Fibroblast of lung (primary cell): ENCODE results near the gene ZNF414. TPM values are rescaled to one million over a fixed set of nuclear protein-coding genes. Genes with fewer than 3 reads are reported as not detected.
A peak's percentile ranks its signal among the peaks of the same experiment; 100 is the strongest.

Experiments used
- DNase-seq, 2 donors: peaks; one replicate each; pipeline versions ENCODE4 v3.0.0 to v3.0.0-alpha.2; 2010; ENCODE audit warnings: low read depth in 2 of 2
- H2AFZ ChIP-seq: 2 replicates; pipeline ENCODE4 v1.5.1; 2012; ENCODE audit warnings: low read length, control low read depth, inconsistent platforms
- H3K27ac ChIP-seq: 2 replicates; pipeline ENCODE4 v1.5.1; 2011; ENCODE audit warnings: low read length, control low read depth; ENCODE audit not compliant: insufficient read depth
- H3K27me3 ChIP-seq: 2 replicates; pipeline ENCODE4 v1.5.1; 2011; ENCODE audit warnings: mild to moderate bottlenecking, low read length; ENCODE audit not compliant: control insufficient read depth, insufficient read depth
- H3K36me3 ChIP-seq: 2 replicates; pipeline ENCODE4 v1.5.1; 2011; ENCODE audit warnings: low read length; ENCODE audit not compliant: control insufficient read depth, insufficient read depth
- H3K4me1 ChIP-seq: 2 replicates; pipeline ENCODE4 v1.5.1; 2011; ENCODE audit warnings: low read length; ENCODE audit not compliant: control insufficient read depth, insufficient read depth; ENCODE audit errors: extremely low read depth
- H3K4me2 ChIP-seq: 2 replicates; pipeline ENCODE4 v1.5.1; 2011; ENCODE audit warnings: low read length, control low read depth; ENCODE audit not compliant: insufficient read depth; ENCODE audit errors: extremely low read depth
- H3K4me3 ChIP-seq, 4 experiments: fragments of 200-600 bp in 1 of 4; sonication (generic) in 1 of 4; replicated peaks in 1 of 4; 2 replicates each; pipeline ENCODE4 v1.5.1; 2011 to 2016; ENCODE audit warnings: low read length in 4 of 4, low read depth in 3 of 4, mild to moderate bottlenecking in 3 of 4, control low read depth in 2 of 4, inconsistent platforms in 1 of 4, mixed read lengths in 1 of 4; ENCODE audit not compliant: insufficient read depth in 1 of 4; ENCODE audit errors: control extremely low read depth in 1 of 4
- H3K79me2 ChIP-seq: 2 replicates; pipeline ENCODE4 v1.5.1; 2012; ENCODE audit warnings: mild to moderate bottlenecking, low read length, inconsistent platforms; ENCODE audit not compliant: control insufficient read depth, insufficient read depth
- H3K9ac ChIP-seq: 2 replicates; pipeline ENCODE4 v1.5.1; 2011; ENCODE audit warnings: mild to moderate bottlenecking, low read length, control low read depth; ENCODE audit not compliant: insufficient read depth
- H3K9me3 ChIP-seq: 2 replicates; pipeline ENCODE4 v1.5.1; 2012; ENCODE audit warnings: low read depth, low read length; ENCODE audit not compliant: control insufficient read depth, insufficient read depth
- H4K20me1 ChIP-seq: 2 replicates; pipeline ENCODE4 v1.5.1; 2011; ENCODE audit warnings: low read length; ENCODE audit not compliant: control insufficient read depth, insufficient read depth; ENCODE audit errors: extremely low read depth
- EZH2 ChIP-seq: IDR thresholded peaks from 2 replicates; pipeline ENCODE4 v1.5.1; 2012; ENCODE audit warnings: low read length, control low read depth, mild to moderate bottlenecking; ENCODE audit errors: missing control alignments
- polyA plus RNA-seq, 2 donors: library from polyadenylated mRNA; depleted of rRNA in 1 of 2; stranded (reverse) in 1 of 2; unstranded in 1 of 2; fragments of >200 nt; gene quantifications; 2 replicates each; pipeline ENCODE4 v1.2.1, GENCODE V29; 2011 to 2012; ENCODE audit warnings: missing spikeins in 1 of 2
- total RNA-seq: library from RNA; depleted of rRNA; stranded (reverse); fragments of >200 nt; gene quantifications from 2 replicates; pipeline ENCODE4 v1.2.1, GENCODE V29; 2014
- TF ChIP-seq, protein P1 (sequence below), 2 donors: IDR thresholded peaks in 1 of 2; conservative IDR thresholded peaks in 1 of 2; 1 replicate in 1 of 2; 2 replicates in 1 of 2; pipeline ENCODE4 v1.5.1; 2011 to 2012; ENCODE audit warnings: low read length in 2 of 2, control low read depth in 1 of 2, inconsistent platforms in 1 of 2, low read depth in 1 of 2, mild to moderate bottlenecking in 1 of 2

ZNF414 gene
- total and polyA plus RNA-seq, 2 donors (not counting 1 experiment from before 2014, with no cell fraction given): 3.4 to 4.0 TPM

DNA sequence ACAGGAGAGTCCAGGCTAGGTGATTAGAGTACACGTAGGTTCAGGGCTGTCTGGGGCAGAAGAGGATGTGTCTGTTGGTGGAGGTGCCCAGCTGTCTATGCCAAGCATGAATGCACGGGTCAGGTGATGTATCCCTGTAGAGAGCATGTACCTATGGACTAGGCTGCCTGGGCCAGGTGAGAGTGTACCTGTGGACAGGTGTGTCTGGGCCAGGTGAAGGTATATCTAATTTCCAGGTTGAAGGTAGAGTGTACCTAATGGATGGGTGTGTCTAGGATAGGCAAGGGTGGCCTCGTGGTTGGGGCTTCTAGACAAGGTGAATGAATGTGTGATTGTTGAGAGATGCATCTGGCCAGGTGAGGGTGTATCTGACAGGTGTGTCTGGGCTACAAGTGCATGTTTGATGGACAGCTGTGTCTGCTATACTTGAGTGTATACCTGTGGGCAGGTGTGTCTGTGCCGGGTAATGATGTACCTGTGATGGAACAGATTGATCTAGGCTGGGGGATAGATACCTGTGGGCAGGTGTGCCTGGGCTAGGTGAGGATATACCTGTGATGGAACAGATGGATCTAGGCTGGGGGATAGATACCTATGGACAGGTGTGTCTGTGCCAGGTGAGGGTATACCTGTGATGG is 15.5 kb upstream of the ZNF414 start:
- no peaks in the 10 kb centered on the region for H3K9me3 ChIP-seq
- H3K27ac ChIP-seq: no peak overlapping the region
- H3K36me3 ChIP-seq: no peaks in the 10 kb centered on the region
- H3K79me2 ChIP-seq: no peaks in the 10 kb centered on the region
- no peaks in the 10 kb centered on the region for H4K20me1 ChIP-seq
- no peak overlapping the region for H3K4me3 ChIP-seq
- H3K27me3 ChIP-seq: no peaks in the 10 kb centered on the region
- H2AFZ ChIP-seq: no peak overlapping the region
- no peak for DNase-seq
- no peak for TF ChIP-seq EZH2
- TF ChIP-seq, protein P1, sequence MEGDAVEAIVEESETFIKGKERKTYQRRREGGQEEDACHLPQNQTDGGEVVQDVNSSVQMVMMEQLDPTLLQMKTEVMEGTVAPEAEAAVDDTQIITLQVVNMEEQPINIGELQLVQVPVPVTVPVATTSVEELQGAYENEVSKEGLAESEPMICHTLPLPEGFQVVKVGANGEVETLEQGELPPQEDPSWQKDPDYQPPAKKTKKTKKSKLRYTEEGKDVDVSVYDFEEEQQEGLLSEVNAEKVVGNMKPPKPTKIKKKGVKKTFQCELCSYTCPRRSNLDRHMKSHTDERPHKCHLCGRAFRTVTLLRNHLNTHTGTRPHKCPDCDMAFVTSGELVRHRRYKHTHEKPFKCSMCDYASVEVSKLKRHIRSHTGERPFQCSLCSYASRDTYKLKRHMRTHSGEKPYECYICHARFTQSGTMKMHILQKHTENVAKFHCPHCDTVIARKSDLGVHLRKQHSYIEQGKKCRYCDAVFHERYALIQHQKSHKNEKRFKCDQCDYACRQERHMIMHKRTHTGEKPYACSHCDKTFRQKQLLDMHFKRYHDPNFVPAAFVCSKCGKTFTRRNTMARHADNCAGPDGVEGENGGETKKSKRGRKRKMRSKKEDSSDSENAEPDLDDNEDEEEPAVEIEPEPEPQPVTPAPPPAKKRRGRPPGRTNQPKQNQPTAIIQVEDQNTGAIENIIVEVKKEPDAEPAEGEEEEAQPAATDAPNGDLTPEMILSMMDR (conservative IDR thresholded peaks at IDR 0.05 in 1 of 2, IDR thresholded peaks at IDR 0.05 in 1 of 2; ENCODE audit: low read depth in 1 of 2, low read length in 2 of 2): no peak
- H3K4me1 ChIP-seq: peaks cover 2% of the 10 kb centered on the region
- no peak overlapping the region for H3K4me2 ChIP-seq
- H3K9ac ChIP-seq: no peak overlapping the region

DNA sequence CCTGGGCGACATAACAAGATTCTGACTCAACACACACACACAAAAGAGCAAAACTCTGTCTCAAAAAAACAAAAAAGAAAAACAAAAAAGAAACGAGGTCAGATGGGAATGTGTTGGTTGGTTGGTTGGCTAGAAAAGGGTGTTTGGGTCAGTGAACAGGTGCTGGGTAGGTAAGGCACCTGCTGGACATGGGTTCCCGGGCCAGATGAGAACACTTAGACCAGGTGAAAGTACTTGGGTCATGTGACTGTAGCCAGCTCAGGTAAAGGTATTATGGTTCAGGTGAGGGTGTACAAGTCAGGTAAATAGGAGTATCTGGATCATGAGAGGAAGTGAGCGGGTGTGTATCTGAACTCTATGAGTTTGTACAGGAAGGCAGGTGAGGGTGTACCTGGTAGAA is 14.5 kb upstream of the ZNF414 start:
- DNase-seq: no peak

DNA sequence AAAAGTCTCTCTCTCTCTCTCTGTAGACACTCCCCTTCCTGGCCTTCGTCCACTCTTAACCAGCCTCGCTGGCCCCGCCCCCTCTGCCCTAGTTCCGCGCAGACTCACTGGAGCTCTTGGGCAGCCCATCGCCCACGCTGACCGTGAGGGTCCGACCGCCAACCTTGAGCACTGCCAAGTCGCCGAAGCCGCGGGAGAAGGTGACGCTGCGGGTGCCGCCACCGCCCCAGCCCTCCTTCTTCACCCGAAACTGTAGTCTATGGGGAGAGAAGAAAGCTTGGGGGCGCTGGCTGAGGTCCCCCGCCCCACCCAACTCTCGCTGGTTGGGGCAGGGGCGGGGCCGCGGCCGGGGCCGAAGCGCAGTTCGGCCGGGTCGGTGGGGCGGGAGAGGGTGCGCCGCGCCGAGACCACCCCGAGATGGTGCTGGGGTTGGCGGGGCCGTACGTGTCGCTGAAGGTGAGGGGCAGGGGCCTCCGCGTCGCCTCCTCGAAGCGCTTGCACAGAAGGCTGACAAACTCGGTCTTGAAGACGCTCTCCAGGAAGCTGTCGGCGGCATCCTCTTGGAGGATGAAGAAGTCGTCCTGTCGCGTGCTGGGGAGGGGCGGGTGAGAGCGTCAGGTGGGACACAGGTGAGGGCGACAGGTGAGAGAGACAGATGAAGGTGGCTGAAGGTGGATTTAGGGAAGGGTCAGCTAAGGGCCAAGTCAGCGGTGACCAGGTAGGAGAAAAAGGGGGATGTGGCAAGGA is 12.6 kb upstream of the ZNF414 start:
- Histone ChIP-seq H3K27me3 (no peaks in the 10 kb centered on the region), H4K20me1 (no peaks in the 10 kb centered on the region), H2AFZ (peak overlapping the region; percentile 80), H3K4me1 (peaks cover 2% of the 10 kb centered on the region), H3K4me2 (peak overlapping the region; percentile 89), H3K36me3 (no peaks in the 10 kb centered on the region), H3K79me2 (no peaks in the 10 kb centered on the region), H3K4me3 (peak overlapping the region; percentile 70 to 83 (median 77)), H3K9me3 (no peaks in the 10 kb centered on the region), H3K9ac (peak overlapping the region; percentile 72), H3K27ac (peak overlapping the region; percentile 82)
- DNase-seq: peak; percentile 90
- no peak for TF ChIP-seq EZH2
- TF ChIP-seq, protein P1 (conservative IDR thresholded peaks at IDR 0.05 in 1 of 2, IDR thresholded peaks at IDR 0.05 in 1 of 2; ENCODE audit: low read depth in 1 of 2, low read length in 2 of 2): no peak

More for the DNA sequence above, 14.5 kb upstream of the ZNF414 start:
- Histone ChIP-seq H3K9me3 (no peaks in the 10 kb centered on the region), H4K20me1 (no peaks in the 10 kb centered on the region), H3K4me3 (no peak overlapping the region), H3K9ac (no peak overlapping the region), H3K27ac (no peak overlapping the region), H3K4me1 (peaks cover 2% of the 10 kb centered on the region), H2AFZ (no peak overlapping the region), H3K4me2 (no peak overlapping the region), H3K79me2 (no peaks in the 10 kb centered on the region), H3K27me3 (no peaks in the 10 kb centered on the region), H3K36me3 (no peaks in the 10 kb centered on the region)
- TF ChIP-seq, protein P1 (conservative IDR thresholded peaks at IDR 0.05 in 1 of 2, IDR thresholded peaks at IDR 0.05 in 1 of 2; ENCODE audit: low read depth in 1 of 2, low read length in 2 of 2): no peak
- TF ChIP-seq EZH2: no peak
